SKM-1 treated with dmso at 0.1 percent for 144 hours (cell line): ENCODE measurements around the gene PRPF6.
"Not testable (repeated sequence)": the region's sequence is repeated elsewhere in the genome, so short reads cannot be mapped to it uniquely, and the experiment has no call there.

Source experiments
- DNase-seq: peaks from one replicate; lab custom pipeline; 2025; ENCODE audit not compliant: unreplicated experiment; lab: John Stamatoyannopoulos, UW

Gene PRPF6

DNA sequence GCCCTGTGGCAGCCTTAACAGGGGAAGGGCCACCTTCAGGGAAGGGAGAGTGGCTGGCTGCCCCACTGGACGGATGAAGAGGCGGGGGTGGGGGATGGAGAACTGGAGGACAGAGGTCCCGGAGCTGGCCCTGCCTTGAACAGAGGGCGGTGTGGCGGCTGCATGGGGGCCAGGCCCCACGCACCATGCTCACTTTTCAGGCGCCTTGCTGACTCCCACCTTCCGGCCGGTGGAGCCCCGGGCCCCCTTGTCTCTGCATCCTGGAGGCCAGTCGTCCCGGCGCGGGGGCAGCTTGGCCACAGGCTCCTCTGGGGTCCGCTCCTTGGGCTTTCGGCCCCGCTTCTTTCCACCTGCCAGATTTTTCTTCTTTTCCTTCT, 21.2 kb upstream of the PRPF6 start:
- DNase-seq: no peak

DNA sequence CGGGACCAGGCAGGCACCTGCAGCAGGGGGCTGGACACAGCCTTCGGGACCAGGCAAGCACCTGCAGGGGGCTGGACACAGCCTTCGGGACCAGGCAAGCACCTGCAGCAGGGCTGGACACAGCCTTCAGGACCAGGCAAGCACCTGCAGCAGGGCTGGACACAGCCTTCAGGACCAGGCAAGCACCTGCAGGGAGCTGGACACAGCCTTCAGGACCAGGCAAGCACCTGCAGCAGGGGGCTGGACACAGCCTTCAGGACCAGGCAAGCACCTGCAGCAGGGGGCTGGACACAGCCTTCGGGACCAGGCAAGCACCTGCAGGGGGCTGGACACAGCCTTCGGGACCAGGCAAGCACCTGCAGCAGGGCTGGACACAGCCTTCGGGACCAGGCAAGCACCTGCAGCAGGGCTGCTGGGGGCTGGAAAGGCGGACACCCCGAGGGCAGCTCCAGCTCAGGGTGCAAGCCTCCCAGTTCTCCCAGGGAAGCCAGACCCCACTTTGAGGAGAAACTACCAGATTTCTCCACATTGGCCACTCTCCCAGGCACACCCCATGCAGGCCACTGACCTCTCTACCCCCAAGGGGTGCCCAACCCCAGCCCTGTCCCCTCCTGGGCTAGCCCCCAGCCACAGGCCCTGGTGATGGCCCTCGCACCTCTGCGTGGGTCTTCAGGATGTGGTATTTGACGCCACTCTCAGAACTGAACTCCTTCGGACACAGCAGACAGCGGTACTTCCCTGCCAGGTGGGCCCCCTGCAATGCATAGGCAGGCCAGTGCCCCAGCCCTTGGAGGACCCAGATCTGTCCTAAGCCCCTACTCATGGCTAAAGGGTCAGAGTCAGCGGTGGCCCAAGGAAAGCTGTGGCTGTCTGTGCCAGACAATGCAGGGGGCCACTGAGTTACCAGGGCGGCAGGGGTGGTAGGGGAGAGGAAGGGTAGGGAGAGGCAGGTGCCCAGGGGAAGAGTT, 20.0 kb upstream of the PRPF6 start:
- DNase-seq: not testable (repeated sequence)

GRCh38 chr20:63961664-63962425, 19.1 kb upstream of the PRPF6 start:
- no peak for DNase-seq

- no peak for DNase-seq
Observed at GRCh38 chr20:63962426-63963347, 18.2 kb upstream of the PRPF6 start.

DNA sequence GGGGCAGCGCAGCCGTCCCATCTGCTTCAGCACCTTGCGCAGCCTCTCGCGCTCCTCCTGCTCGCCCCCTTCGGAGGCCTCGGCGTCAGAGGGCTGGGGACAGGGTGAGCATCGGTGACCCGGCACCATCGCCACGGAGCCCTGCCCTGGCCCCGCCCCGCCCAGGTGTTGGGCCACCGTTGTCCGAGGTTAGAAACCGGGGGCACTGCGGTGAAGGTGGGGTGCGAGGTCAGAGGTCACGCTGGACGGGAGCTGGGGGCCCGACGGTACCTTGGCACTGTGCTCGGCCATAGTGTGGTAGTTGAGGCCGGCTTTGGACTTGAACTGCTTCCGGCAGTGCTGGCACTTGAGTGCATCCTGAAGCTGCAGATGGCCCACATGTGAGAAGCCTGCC, 17.6 kb upstream of the PRPF6 start:
- DNase-seq: no peak

DNA sequence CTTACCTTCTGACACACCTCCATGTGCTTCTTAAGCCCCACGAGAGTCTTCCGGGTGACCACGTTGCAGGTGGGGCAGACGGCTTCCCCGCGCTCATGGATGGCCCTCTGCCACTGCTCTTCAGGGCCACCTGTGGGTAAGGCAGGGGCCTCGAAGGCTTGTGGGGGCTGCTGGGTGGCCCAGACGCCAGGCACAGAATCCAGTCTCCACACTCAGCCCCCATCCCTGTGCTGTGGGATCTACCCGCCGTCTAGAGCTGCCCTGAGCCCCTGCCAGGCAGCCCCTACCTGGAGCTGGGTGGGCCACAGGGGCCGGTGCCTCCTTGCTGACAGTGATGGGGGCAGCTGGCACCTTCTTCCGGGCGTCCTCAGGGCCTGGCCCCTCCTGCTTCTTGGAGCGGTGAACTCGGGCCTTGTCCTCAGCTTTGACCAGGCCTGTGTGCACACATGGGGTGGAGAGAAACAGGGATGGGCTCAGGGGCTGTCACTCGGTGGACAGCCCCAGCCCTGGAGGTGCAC, 17.1 kb upstream of the PRPF6 start:
- DNase-seq: no peak

DNA sequence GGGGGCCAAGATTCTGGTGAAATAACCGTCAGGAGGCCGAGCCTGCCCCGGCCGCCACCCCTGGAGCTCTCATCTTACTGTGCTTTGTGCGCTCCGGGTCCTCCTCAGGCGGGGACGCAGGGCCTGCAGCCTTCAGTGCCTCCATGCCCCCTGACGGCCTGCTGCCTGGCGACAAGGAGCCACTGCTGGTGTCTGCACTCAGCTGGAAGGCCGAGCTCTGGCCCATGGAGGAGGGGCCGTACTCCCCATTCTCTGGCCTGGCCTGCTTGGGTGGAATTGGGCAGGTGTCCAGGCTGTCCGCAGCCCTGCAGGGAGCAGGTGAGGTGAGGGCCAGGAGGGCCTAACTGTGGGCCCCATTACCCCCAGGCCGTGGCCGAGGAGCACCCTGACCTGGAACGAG, 16.5 kb upstream of the PRPF6 start:
- DNase-seq: no peak

- DNase-seq: no peak
Observed at GRCh38 chr20:63966172-63966943, 14.6 kb upstream of the PRPF6 start.

- DNase-seq: no peak
Observed at GRCh38 chr20:63966944-63967322, 14.0 kb upstream of the PRPF6 start.

- no peak for DNase-seq
Observed at GRCh38 chr20:63967330-63968135, 13.4 kb upstream of the PRPF6 start.

GRCh38 chr20:63968136-63968927, 12.6 kb upstream of the PRPF6 start:
- no peak for DNase-seq

GRCh38 chr20:63968928-63969760, 11.8 kb upstream of the PRPF6 start:
- no peak for DNase-seq

DNA sequence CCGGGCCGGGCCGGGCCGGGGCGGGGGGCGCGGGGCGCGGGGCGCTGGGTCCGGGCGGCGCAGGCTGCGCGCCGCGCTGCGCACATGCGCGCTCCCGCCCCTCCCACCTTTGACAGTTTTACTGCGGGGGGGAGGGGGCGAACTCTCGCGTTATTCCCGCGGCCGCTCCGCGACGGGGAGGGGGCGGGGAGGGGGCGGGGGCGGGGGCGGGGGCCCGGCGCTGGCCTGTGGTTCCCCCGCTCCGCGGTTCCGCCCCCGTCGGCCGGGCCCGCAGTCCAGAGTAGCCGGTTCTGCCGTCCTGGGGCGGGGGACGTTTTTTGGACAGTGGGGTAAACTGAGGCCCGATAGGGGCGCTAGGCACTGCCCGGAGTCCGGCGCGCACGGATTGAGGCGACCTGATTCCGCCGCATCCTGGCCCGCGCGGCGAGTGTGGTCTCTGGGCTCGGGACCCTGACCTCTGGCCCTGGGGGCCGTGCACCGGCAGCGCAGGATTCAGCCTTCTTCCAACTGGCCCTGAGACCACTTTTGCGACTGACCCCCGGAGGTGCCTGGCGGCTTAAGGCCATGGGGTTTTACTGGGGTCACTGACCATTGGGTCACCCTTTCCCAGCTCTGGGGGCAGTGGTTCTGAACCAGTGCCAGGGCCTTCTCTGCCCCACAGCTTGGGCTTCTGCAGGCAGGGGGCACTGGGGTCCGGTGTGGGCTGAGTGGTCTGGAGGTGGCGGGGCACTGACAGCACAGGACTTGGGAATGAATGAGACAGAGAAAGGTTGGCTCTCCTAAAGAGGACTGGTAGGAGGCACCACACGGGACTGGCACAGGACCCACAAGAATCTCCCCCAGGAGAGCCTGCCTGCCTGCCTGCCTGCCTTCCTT, 10.9 kb upstream of the PRPF6 start, which contains the start of gene ZNF512B:
ZNF512B (minus strand) TSS at position 93 of the 876 bp plus-strand sequence. CDS start 1,980 bp downstream, outside the sequence.
- peak; percentile 26 for DNase-seq

DNA sequence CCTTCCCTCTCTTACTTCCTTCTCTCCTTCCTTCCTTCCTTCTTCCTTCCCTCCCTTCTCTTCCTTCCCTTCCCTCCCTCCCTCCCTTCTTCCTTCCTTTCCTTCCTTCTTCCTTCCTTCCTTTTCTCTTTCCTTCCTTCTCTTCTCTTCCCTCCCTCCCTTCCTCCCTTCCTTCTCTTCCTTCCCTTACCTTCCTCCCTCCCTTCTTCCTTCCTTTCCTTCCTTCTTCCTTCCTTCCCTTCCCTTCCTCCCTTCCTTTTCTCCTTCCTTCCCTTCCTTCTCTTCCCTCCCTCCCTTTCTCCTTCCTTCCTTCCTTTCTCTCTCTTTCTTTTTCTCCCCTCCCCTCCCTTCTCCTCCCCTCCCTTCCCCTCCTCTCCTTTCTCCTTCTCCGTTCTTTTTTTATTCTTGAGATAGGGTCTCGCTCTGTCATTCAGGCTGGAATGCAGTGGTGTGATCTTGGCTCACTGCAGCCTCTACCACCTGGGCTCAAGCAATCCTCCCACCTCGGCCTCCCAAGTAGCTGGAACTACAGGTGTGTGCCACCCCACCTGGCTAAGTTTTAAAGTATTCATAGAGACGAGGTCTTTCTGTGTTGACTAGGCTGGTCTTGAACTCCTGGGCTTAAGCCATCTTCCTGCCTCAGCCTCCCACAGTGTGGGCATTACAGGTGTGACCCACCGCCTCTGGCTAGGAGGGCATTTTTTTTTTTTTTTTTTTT, 10.1 kb upstream of the PRPF6 start:
- DNase-seq: no peak

DNA sequence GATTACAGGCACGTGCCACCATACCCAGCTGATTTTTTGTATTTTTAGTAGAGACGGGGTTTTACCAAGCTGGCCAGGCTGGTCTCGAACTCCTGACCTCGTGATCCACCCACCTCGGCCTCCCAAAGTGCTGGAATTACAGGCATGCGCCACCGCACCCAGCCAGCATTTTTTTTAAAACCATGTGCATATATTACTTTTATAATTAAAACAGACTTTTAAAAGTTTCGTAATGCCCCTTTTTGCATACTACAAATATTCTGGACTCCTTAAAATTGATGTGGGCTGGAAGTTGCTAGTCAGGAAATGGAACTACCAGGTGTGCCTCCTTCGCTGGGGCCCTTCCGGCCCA, 9.0 kb upstream of the PRPF6 start:
- not testable (repeated sequence) for DNase-seq
